HG02571 (cell line): Measurements from ENCODE around the gene ATXN1L.
A peak's percentile ranks its signal among the peaks of the same experiment; 100 is the strongest.
"Not testable (repeated sequence)": the region's sequence is repeated elsewhere in the genome, so short reads cannot be mapped to it uniquely, and the experiment has no call there.

Experiments used
- ATAC-seq: cut with Tn5 transposase; IDR thresholded peaks from one replicate; pipeline ENCODE4 v1.9.1; 2021; ENCODE audit warnings: mild to moderate bottlenecking, moderate library complexity; ENCODE audit not compliant: unreplicated experiment

ATXN1L gene

GRCh38 chr16:71845639-71846430 lies at the start of gene ATXN1L:
Gene ATXN1L, plus strand, starts transcription at chr16:71845976. Its CDS starts 3,765 bp downstream, at chr16:71849741.
- peak; percentile 53 for ATAC-seq

DNA sequence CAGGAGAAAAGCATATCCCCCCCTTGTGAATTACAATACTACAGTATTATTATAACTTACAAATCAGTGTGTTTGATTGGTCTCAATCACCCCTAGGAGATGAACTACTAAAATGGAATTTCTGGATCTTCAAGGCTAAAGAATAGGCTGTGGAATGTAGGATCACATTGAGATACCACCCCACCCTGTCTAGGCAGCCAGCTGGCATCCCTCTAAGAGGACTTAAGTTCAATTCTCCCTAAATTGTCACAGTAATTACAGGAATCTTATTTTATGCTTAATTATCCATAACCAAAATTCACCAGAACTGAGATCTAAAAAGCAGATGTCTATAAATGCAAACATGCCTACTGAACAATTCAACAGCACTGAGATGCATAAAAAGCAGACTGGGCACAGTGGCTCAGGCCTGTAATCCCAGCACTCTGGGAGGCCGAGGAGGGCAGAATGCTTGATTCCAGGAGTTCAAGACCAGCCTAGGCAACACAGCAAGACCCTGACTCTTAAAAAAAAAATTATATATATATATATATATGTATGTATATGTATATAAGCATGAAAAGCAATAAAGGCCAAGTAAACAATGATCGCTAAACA lies 49.2 kb upstream of the ATXN1L start:
- ATAC-seq = no peak

GRCh38 chr16:71803305-71803690 lies 42.5 kb upstream of the ATXN1L start:
- ATAC-seq = no peak

DNA sequence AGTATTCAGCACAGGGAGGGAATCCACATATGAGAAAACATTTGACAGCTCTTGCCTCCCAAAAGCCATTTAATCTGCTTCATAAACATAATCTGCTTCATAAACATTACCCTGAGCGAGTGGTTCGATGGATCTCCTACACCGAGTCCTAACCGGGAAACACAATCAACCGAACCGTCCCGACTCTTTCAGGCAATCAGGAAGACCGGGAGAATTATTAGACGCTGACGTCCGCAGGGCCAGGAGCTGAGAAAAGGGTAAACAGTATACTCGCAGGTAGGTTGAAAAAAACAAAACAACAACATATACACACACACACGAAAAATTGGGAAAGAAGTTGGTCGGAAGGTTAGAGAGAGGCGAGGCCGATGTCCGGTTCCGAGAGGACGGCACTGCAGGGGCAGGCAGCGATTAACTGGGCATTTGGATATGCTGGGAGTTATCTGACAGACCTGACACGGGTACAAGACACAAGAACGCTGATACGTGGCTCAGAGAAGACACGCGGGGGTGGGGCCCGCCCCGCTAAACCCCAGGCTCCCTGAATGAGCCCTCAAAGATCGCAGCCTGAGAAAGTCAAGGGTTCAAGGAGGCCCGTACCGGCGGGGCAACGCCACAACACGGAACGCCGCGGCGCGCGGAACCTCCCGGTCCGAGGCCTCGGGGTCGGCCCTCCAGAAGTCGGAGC lies 37.7 kb upstream of the ATXN1L start:
- peak; percentile 36 for ATAC-seq

DNA sequence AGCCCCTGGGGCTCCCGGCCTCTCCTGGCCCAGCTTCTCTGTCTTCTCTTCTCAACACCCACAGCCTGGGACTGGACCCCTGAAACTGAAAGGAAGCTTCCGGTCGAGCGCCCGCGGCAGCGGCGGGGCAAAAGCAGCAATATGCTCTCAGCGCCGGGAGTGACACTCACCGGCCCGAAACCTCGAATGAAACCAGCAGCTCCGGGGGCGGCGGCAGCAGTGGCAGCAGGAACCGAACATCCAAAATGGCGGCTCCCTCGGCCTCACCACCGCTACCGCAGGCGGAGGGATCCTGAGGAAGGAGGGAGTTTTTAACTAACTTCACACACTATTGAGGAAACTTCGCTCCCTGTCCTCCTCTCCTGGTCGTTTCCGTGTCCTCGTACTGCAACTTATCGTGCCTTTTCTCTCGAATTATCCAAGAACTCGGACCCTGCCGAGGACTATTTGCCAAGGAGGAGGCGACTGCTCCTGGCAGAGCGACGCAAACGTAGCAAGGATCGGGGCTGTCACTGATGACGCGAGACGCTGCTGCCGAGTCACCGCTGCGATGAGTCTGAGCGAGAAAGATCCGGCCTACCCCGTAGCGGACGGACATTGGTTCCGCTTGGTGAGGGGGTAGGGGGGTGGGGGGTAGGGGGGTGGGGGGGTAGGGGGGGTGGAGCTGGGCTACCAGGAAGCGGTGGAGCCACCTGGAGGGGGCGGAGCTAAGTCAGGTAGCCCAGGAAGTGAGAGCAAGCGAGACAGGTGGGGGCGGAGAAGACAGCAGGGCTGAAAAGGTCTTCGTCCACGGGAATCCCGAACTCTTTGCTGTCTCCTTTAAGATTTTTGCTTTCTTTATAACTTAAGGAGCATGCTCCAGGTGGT lies 37.0 kb upstream of the ATXN1L start, which contains the start of gene AP1G1:
Gene AP1G1, minus strand, starts transcription at position 242 of the 867 bp plus-strand sequence. CDS start 19,355 bp downstream, outside the sequence.
- peak; percentile 70 for ATAC-seq

- ATAC-seq = not testable (repeated sequence)
Measured at GRCh38 chr16:71810155-71810530, 35.6 kb upstream of the ATXN1L start.

DNA sequence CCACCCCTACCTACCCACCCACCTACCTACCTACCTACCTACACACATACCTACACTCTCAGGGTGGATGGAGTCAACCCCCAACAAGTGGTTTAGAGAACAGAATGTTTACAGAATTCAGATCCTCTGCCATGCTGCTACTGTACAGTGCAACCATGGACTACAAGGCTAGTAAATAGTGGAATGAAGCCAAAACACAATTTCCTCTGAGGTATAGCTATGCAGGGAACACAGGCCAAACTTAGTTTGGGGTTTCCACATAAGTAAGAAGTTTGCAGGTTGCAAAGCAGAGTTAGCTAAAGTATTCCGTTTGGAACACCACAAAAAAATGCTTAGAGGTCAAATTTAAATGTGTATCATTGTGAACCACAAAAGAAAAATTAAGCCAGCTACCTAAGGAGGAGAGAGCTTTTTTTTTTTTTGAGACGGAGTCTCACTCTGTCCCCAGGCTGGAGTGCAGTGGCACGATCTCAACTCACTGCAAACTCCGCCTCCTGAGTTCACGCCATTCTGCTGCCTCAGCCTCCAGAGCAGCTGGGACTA lies 34.4 kb upstream of the ATXN1L start:
- no peak for ATAC-seq

DNA sequence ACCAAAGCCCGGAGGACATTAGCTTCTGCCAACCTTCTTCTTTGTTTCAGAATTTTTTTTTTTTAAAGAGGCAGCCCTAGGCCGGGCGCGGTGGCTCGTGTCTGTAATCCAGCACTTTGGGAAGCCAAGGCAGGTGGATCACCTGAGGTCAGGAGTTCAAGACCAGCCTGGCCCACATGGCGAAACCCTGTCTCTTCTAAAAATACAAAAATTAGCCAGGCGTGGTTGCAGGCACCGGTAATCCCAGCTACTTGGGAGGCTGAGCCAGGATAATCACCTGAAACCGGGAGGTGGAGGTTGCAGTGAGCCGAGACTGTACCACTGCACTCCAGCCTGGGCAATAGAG lies 28.6 kb upstream of the ATXN1L start:
- ATAC-seq = peak; percentile 16

GRCh38 chr16:71826533-71827017 lies 19.2 kb upstream of the ATXN1L start:
- no peak for ATAC-seq

DNA sequence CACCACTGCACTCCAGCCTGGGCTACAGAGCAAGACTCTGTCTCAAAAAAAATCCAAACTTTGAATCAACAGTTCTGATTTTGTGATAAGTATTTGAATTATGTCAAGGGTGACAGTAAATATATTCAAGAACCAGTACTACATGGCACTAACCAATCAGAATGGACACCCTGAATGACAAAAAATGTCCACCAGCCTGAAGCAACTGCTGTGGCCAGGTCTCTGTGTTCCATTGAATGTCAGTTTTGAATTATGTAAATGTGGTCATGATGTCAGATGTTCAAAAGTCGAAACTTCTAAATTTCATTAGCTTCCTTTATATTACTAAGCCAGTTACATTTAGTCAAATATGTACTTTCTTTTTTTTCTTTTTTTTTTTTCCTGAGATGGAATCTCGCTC lies 15.4 kb upstream of the ATXN1L start:
- no peak for ATAC-seq

DNA sequence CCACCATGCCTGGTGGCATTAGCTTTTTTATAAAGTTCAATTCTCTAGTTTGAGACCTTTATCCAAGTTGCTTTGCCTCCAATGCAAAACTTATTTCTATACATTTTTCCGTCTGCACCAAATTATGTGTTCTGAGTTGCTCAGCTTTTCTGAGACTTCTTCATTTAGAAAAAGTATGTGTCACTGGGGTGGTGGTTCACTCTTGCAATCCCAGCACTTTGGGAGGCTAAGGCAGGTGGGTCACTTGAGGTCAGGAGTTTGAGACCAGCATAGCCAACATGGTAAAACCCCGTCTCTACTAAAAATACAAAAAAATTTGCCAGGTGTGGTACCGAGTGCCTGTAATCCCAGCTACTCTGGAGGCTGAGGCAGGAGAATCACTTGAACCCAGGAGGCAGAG lies 14.1 kb upstream of the ATXN1L start:
- ATAC-seq = not testable (repeated sequence)

DNA sequence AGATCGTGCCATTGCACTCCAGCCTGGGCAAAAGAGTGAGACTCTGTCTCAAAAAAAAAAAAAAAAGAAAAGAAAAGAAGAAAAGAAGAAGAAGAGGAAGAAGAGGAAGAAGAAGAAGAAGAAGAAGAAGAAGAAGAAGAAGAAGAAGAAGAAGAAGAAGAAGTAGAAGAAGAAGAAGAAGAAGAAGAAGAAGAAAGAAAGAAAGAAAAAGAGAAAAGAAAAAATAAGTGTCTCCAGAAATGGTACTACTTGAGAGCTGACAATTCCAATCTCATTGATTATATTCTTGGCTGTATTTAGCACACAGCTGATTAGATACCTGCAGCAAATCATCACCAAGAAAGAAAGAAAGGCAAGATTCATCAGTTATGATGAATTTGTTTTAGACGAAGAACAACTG lies 13.7 kb upstream of the ATXN1L start:
- ATAC-seq = not testable (repeated sequence)

- no peak for ATAC-seq
Measured at GRCh38 chr16:71834291-71834690, 11.5 kb upstream of the ATXN1L start.

DNA sequence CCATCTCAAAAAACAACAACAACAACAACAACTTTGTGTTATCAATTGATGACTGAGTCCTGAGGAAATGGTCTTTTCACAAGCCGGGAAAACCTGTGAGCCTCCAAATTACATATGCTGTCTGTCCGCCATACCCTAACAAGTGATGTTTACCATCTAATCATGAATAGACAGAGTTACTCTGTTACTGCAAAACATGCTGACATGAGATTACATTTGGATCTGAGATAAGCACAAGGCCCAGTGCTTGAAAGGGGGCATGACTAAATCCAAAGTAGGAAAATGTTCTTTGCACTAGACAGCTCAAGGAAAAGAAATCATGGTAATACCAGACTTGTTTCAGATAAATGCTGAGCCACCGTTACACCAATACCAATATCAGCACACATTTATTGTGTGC lies 8.6 kb upstream of the ATXN1L start:
- no peak for ATAC-seq

DNA sequence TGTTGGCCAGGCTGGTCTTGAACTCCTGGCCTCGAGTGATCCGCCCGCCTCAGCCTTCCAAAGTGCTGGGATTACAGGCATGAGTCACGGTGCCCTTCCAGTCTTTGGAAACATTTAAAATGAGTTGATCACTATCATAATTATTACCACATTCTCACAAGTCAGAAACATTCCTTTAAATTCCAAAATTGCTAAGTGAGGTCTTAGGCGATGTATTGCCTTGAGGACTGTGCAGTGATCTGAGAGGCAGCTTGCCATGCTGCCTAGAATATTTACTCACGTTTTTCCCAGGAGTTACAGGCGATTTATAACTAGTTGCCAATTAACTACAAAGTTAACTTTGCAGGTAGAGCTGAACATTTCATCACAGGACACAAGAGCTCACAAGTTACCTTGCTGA lies 5.7 kb upstream of the ATXN1L start:
- no peak for ATAC-seq

DNA sequence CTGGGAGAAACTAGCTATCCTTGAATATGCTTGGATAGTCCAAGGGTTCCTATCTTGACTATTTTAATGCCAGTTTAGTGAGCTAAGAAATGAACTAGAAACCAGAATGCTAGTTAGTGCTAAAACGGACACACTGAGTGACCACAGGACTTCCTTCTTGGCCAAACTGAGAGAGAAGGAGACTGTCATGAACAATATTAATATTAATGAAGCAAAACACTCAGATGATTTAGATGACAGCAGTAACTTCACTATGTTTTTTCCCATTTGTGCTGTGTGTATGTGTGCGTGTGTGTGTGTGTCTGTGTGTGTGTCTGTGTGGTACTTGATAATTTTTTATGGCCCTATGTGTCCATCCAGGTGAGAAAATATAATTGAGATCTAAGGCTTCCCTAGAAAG lies 2.2 kb upstream of the ATXN1L start:
- ATAC-seq = no peak

- ATAC-seq = no peak
Measured at GRCh38 chr16:71846431-71846830, 655 bp downstream of the ATXN1L start.

- ATAC-seq = no peak
Measured at GRCh38 chr16:71847096-71847495, 1.3 kb downstream of the ATXN1L start.

DNA sequence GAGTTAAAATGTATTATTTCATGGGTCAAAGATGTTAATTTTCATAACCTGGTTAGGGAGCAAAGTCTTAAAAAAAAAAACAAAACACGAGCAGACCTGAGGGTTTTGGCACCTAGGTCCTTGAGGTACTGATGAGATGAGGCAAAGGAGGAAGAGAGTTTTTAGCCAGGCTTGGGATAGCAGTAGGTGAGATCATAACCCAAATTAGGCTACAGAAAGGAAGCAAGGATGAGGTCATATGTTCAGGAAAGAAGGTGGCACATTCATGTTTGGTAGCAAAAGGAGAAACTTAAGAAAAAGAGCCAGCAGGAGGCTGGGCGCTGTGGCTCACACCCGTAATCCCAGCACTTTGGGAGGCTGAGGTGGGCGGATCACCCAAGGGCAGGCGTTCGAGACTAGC lies 2.8 kb downstream of the ATXN1L start:
- no peak for ATAC-seq

- ATAC-seq = no peak
Measured at GRCh38 chr16:71851746-71852145, 6.0 kb downstream of the ATXN1L start.

GRCh38 chr16:71852158-71852557 lies 6.4 kb downstream of the ATXN1L start:
- ATAC-seq = no peak
